Fibroblast of skin of right biceps (primary cell): Measurements from ENCODE around the gene CCDC137.

Experiments used
- DNase-seq: peaks from one replicate; pipeline ENCODE4 v3.0.0-alpha.2; 2013

CCDC137 gene

GRCh38 chr17:81683584-81684441 is 17.3 kb downstream of the CCDC137 start, which contains the start of the genes ARL16 and HGS:
ARL16 (minus strand) TSS chr17:81683797; CDS start chr17:81683753, 44 bp downstream.
HGS (plus strand) TSS chr17:81684011; CDS start chr17:81684067, 56 bp downstream.
- DNase-seq, result peak; percentile 99

GRCh38 chr17:81684442-81684911 is 17.9 kb downstream of the CCDC137 start:
- no peak for DNase-seq

GRCh38 chr17:81685108-81685507 is 18.6 kb downstream of the CCDC137 start:
- peak; percentile 79 for DNase-seq

GRCh38 chr17:81686614-81687013 is 20.1 kb downstream of the CCDC137 start:
- no peak for DNase-seq

GRCh38 chr17:81687770-81688541 is 21.4 kb downstream of the CCDC137 start:
- no peak for DNase-seq

- DNase-seq, result no peak
Measured at GRCh38 chr17:81688616-81689015, 22.1 kb downstream of the CCDC137 start.

- no peak for DNase-seq
Measured at GRCh38 chr17:81690066-81690465, 23.5 kb downstream of the CCDC137 start.

GRCh38 chr17:81690549-81690948 is 24.0 kb downstream of the CCDC137 start:
- DNase-seq, result no peak

- DNase-seq, result no peak
Measured at GRCh38 chr17:81691196-81691595, 24.7 kb downstream of the CCDC137 start.

GRCh38 chr17:81691608-81692007 is 25.1 kb downstream of the CCDC137 start:
- no peak for DNase-seq

- DNase-seq, result no peak
Measured at GRCh38 chr17:81693509-81694210, 27.1 kb downstream of the CCDC137 start.

GRCh38 chr17:81694810-81695209 is 28.3 kb downstream of the CCDC137 start:
- no peak for DNase-seq

GRCh38 chr17:81695211-81695610 is 28.7 kb downstream of the CCDC137 start:
- no peak for DNase-seq

GRCh38 chr17:81695801-81696200 is 29.3 kb downstream of the CCDC137 start:
- DNase-seq, result no peak

GRCh38 chr17:81696218-81696941 is 29.8 kb downstream of the CCDC137 start:
- DNase-seq, result no peak

- no peak for DNase-seq
Measured at GRCh38 chr17:81697261-81698044, 30.9 kb downstream of the CCDC137 start.

- no peak for DNase-seq
Measured at GRCh38 chr17:81700353-81701287, 34.1 kb downstream of the CCDC137 start.

- no peak for DNase-seq
Measured at GRCh38 chr17:81701288-81702071, 34.9 kb downstream of the CCDC137 start.
